Measurements from ENCODE around the gene SPATA18. TPM values are rescaled to one million over a fixed set of nuclear protein-coding genes. Genes with fewer than 3 reads are reported as not detected.

SPATA18 gene
- total and polyA plus RNA-seq, 9 of the 15 experiments (the other 6 are each of a cell fraction or from before 2014, with no cell fraction given): 0.09 TPM; not detected in 8

DNA sequence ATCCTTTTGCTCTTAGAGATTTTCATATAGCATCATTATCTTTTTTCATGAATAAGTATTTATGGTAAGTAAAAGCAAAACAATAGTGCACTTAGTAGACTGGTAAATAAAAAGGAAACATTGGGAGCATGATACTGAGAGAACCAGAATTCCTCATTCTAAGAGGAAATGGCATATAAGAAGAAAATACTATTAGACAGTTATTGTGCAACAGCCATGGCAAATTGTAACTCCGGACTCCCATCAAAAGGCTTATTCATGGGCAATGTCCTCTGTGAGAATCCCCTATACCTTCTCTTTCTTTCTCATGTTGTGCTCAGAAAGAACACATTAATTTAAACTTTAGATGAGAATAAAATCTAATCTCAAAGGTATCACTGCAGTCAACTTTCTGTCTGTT, 42.4 kb downstream of the SPATA18 start (continued):
- TF ChIP-seq FOXA3 (CRISPR knock-in tag; conservative IDR thresholded peaks at IDR 0.05 in 1 of 2, IDR thresholded peaks at IDR 0.05 in 1 of 2) (no peak), ZNF696 (CRISPR knock-in tag; conservative IDR thresholded peaks at IDR 0.05) (no peak)

DNA sequence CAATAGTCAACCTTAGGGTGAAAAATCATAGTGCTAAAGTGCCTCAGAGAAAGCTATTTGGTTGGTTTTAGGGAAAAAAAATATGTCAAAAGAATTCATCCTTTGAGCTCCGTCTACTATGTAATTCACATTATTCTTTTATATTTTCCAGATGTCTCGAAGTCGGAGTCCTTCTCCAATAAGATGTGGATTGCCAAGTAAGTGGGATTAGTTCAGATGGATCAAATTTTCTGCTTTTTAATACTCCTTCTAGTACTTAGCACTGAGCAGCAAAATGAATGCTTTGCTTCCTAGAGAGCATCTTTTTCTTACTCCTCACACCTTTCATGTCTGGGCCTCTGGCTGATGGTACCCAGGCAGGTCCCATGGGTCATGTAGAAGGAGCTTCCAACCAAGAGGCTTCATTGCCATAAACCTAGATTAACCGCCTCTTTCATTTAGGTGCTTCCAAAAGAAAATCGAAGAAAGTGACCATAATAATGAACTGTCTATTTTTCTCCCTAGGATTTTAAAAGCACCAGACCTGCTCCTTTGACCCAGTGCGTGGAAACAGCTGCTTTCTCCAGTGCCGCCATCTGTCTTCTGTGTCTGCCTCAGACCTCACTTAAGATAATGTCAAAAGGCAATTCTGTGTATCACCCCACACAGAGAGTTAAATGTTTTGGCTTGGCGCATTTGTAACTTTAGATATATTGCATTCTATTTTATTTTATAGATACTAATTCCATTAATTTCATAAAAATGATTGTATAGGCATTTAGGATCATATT, 43.5 kb downstream of the SPATA18 start:
- H3K9me3 ChIP-seq (replicated peaks; ENCODE audit: control insufficient read depth, insufficient read depth, low read depth, low read length): no peaks in the 10 kb centered on the region
- no TSS peak for BruUV-seq (replicated peaks)
- WGBS (ENCODE audit: insufficient coverage, low coverage, missing lambda C conversion rate): 2% methylated on average over 8 of the region's 8 CpGs
- H3K27me3 ChIP-seq (ENCODE audit: control insufficient read depth in 2 of 2, insufficient read depth in 2 of 2, low read length in 2 of 2): no peaks in the 10 kb centered on the region
- H3K4me1 ChIP-seq (replicated peaks in 1 of 2; ENCODE audit: control insufficient read depth in 2 of 2, insufficient read depth in 2 of 2, low read length in 2 of 2): no peaks in the 10 kb centered on the region
- no peak overlapping the region for H3K27ac ChIP-seq (ENCODE audit: extremely low read depth, low read depth, low read length)
- no peak overlapping the region for H3K4me3 ChIP-seq
- ChIA-PET POLR2A (no interaction called here), CTCF (ENCODE audit: low intra/inter-chr PET ratio) (no interaction called here)
- no peaks in the 10 kb centered on the region for H4K20me1 ChIP-seq (replicated peaks; ENCODE audit: control insufficient read depth, insufficient read depth, low read length)
- no peaks in the 10 kb centered on the region for H3K79me2 ChIP-seq (ENCODE audit: control insufficient read depth, insufficient read depth, low read length)
- no peak overlapping the region for H3K4me2 ChIP-seq (ENCODE audit: insufficient read depth, low read length)
- no peak overlapping the region for H3K9ac ChIP-seq (ENCODE audit: insufficient read depth in 1 of 2, low read depth in 2 of 2, low read length in 2 of 2)
- FAIRE-seq (no peak), DNase-seq (ENCODE audit: extremely low read depth in 1 of 4, low spot score in 3 of 4) (no peak), ATAC-seq (no peak)
- no peak overlapping the region for H2AFZ ChIP-seq (ENCODE audit: low read depth, low read length)
- no peaks in the 10 kb centered on the region for H3K9me1 ChIP-seq (ENCODE audit: control insufficient read depth, insufficient read depth, low read length)
- no peaks in the 10 kb centered on the region for H3K36me3 ChIP-seq (ENCODE audit: control insufficient read depth, insufficient read depth, low read length)
- TF ChIP-seq TBL1XR1 (IDR thresholded peaks at IDR 0.05; ENCODE audit: low read length in 2 of 2): no peak
- TF ChIP-seq GABPA (tag; conservative IDR thresholded peaks at IDR 0.05; ENCODE audit: low read depth): no peak
- no peak for TF ChIP-seq CREB1 (IDR thresholded peaks at IDR 0.05)
- TF ChIP-seq CREB1 (CRISPR knock-in tag; IDR thresholded peaks at IDR 0.05): no peak
- no peak for TF ChIP-seq KDM4B (IDR thresholded peaks at IDR 0.05; ENCODE audit: borderline replicate concordance in 2 of 2, low read depth in 1 of 2)
- TF ChIP-seq, protein P1, sequence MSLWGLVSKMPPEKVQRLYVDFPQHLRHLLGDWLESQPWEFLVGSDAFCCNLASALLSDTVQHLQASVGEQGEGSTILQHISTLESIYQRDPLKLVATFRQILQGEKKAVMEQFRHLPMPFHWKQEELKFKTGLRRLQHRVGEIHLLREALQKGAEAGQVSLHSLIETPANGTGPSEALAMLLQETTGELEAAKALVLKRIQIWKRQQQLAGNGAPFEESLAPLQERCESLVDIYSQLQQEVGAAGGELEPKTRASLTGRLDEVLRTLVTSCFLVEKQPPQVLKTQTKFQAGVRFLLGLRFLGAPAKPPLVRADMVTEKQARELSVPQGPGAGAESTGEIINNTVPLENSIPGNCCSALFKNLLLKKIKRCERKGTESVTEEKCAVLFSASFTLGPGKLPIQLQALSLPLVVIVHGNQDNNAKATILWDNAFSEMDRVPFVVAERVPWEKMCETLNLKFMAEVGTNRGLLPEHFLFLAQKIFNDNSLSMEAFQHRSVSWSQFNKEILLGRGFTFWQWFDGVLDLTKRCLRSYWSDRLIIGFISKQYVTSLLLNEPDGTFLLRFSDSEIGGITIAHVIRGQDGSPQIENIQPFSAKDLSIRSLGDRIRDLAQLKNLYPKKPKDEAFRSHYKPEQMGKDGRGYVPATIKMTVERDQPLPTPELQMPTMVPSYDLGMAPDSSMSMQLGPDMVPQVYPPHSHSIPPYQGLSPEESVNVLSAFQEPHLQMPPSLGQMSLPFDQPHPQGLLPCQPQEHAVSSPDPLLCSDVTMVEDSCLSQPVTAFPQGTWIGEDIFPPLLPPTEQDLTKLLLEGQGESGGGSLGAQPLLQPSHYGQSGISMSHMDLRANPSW (CRISPR knock-in tag; IDR thresholded peaks at IDR 0.05): no peak
- no peak for TF ChIP-seq ZNF707 (CRISPR knock-in tag; conservative IDR thresholded peaks at IDR 0.05)
- TF ChIP-seq MCM7 (IDR thresholded peaks at IDR 0.05): no peak
- in situ Hi-C loops (cut with MboI): no loop called here
- intact Hi-C loops (cut with micrococcal nuclease): no loop called here

Data from K562 (cell line).